ENCODE data around the gene HTT. TPM values are rescaled to one million over a fixed set of nuclear protein-coding genes. Genes with fewer than 3 reads are reported as not detected.

Gene HTT
- total RNA-seq, 1 donor from 2014 or later: 82.8 TPM

GRCh38 chr4:3257556-3258482 lies 183.3 kb downstream of the HTT start:
- Mint-ChIP-seq H3K27ac (no peak overlapping the region), H3K4me3 (ENCODE audit: low read depth) (no peak overlapping the region), H3K9me3 (ENCODE audit: low read depth) (no peaks in the 10 kb centered on the region), H3K27me3 (no peaks in the 10 kb centered on the region), H3K4me1 (ENCODE audit: low read depth) (no peaks in the 10 kb centered on the region), H3K36me3 (ENCODE audit: insufficient read depth) (peaks cover 4% of the 10 kb centered on the region)
- no peak for TF ChIP-seq CTCF (IDR thresholded peaks at IDR 0.05; ENCODE audit: unreplicated experiment)
- no peak for DNase-seq (ENCODE audit: low spot score, unreplicated experiment)

- no peak for DNase-seq (ENCODE audit: low spot score, unreplicated experiment)
- H3K27ac Mint-ChIP-seq: no peak overlapping the region
- no peaks in the 10 kb centered on the region for H3K27me3 Mint-ChIP-seq
- peaks cover 4% of the 10 kb centered on the region for H3K36me3 Mint-ChIP-seq (ENCODE audit: insufficient read depth)
- TF ChIP-seq CTCF (IDR thresholded peaks at IDR 0.05; ENCODE audit: unreplicated experiment): no peak
- H3K4me3 Mint-ChIP-seq (ENCODE audit: low read depth): no peak overlapping the region
- no peaks in the 10 kb centered on the region for H3K4me1 Mint-ChIP-seq (ENCODE audit: low read depth)
- H3K9me3 Mint-ChIP-seq (ENCODE audit: low read depth): no peaks in the 10 kb centered on the region
Measured at GRCh38 chr4:3261411-3262207, 187.1 kb downstream of the HTT start.

- DNase-seq (ENCODE audit: low spot score, unreplicated experiment): no peak
- Mint-ChIP-seq H3K4me1 (ENCODE audit: low read depth) (no peaks in the 10 kb centered on the region), H3K27ac (no peak overlapping the region), H3K4me3 (ENCODE audit: low read depth) (no peak overlapping the region), H3K9me3 (ENCODE audit: low read depth) (no peaks in the 10 kb centered on the region), H3K36me3 (ENCODE audit: insufficient read depth) (peaks cover 4% of the 10 kb centered on the region), H3K27me3 (no peaks in the 10 kb centered on the region)
- no peak for TF ChIP-seq CTCF (IDR thresholded peaks at IDR 0.05; ENCODE audit: unreplicated experiment)
Measured at GRCh38 chr4:3262208-3263052, 187.9 kb downstream of the HTT start.

DNA sequence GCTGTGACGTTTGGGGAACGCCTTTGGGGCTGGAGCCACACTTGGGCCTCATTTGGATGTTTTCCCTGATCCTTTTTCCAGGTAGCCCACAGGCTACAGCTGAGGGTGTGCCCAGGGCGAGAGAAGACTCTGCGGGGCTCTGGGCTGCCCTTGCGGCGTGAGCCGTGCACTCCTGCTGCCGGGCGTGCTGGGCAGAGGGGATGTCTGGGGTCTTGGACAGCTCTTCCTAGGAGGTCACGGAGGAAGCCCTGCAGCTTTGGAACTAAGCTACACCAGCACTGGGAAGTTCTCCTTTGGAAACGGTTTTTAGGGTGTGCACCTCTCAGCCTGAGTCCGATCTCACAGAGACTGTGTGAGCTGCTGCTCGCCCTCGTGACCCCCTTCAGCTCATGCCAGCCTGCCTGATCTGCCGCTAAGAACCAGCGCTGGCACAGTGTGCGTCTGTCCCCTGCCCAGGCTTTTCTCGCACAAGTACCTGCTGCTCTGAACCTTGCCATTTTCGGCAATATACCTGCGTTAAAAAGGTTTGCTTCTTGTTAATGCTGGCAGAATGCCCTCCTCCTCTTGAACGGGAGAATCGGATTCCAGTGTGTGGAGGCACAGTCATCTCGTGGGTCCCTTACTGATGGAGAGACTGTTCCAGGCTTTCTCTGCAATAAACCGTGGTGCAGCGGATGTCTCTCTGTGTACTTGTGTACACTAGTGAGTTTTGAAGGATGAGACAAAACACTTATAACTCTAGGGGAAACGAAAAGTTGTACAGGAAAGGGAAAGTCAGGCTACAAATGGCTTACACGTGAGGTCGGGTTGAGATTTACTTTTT lies 188.8 kb downstream of the HTT start:
- Mint-ChIP-seq H3K9me3 (ENCODE audit: low read depth) (no peaks in the 10 kb centered on the region), H3K27ac (peak overlapping the region; percentile 2), H3K27me3 (no peaks in the 10 kb centered on the region), H3K4me3 (ENCODE audit: low read depth) (no peak overlapping the region), H3K36me3 (ENCODE audit: insufficient read depth) (peaks cover 4% of the 10 kb centered on the region), H3K4me1 (ENCODE audit: low read depth) (no peaks in the 10 kb centered on the region)
- DNase-seq (ENCODE audit: low spot score, unreplicated experiment): no peak
- TF ChIP-seq CTCF (IDR thresholded peaks at IDR 0.05; ENCODE audit: unreplicated experiment): no peak

Data from progenitor cell of endocrine pancreas (in vitro differentiated cells).